C4-2B (cell line): ENCODE measurements around the gene TXLNB.
"Not testable (repeated sequence)": the region's sequence is repeated elsewhere in the genome, so short reads cannot be mapped to it uniquely, and the experiment has no call there.

Experiments used
- ZFX ChIP-seq: fragments of 450-650 bp; IDR thresholded peaks from 2 replicates; pipeline ENCODE4 v1.6.1; 2017
- TF ChIP-seq, protein P1 (sequence below): fragments of 450-650 bp; conservative IDR thresholded peaks from 2 replicates; pipeline ENCODE4 v1.5.1; 2017; ENCODE audit warnings: mild to moderate bottlenecking

DNA sequence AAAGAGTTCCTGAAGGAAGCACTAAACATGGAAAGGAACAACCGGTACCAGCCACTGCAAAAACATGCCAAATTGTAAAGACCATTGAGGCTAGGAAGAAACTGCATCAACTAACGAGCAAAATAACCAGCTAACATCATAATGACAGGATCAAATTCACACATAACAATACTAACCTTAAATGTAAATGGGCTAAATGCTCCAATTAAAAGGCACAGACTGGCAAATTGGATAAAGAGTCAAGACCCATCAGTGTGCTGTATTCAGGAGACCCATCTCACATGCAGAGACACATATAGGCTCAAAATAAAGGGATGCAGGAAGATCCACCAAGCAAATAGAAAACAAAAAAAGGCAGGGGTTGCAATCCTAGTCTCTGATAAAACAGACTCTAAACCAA, 79.3 kb downstream of the TXLNB start:
- TF ChIP-seq, protein P1, sequence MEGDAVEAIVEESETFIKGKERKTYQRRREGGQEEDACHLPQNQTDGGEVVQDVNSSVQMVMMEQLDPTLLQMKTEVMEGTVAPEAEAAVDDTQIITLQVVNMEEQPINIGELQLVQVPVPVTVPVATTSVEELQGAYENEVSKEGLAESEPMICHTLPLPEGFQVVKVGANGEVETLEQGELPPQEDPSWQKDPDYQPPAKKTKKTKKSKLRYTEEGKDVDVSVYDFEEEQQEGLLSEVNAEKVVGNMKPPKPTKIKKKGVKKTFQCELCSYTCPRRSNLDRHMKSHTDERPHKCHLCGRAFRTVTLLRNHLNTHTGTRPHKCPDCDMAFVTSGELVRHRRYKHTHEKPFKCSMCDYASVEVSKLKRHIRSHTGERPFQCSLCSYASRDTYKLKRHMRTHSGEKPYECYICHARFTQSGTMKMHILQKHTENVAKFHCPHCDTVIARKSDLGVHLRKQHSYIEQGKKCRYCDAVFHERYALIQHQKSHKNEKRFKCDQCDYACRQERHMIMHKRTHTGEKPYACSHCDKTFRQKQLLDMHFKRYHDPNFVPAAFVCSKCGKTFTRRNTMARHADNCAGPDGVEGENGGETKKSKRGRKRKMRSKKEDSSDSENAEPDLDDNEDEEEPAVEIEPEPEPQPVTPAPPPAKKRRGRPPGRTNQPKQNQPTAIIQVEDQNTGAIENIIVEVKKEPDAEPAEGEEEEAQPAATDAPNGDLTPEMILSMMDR, result not testable (repeated sequence)
- not testable (repeated sequence) for TF ChIP-seq ZFX
